Ishikawa (cell line): ENCODE data around the gene HARBI1.

Experiments
- CEBPB ChIP-seq: IDR thresholded peaks from 2 replicates; pipeline ENCODE4 v1.6.1; 2012
- CREB1 ChIP-seq: IDR thresholded peaks from 2 replicates; pipeline ENCODE4 v1.6.1; 2012; ENCODE audit warnings: low read depth
- EGR1 ChIP-seq: IDR thresholded peaks from 2 replicates; pipeline ENCODE4 v1.6.1; 2012
- EP300 ChIP-seq: IDR thresholded peaks from 2 replicates; pipeline ENCODE4 v1.6.1; 2012; ENCODE audit warnings: borderline replicate concordance
- FOXM1 ChIP-seq: IDR thresholded peaks from 2 replicates; pipeline ENCODE4 v1.6.1; 2012; ENCODE audit warnings: low read depth, borderline replicate concordance
- NFIC ChIP-seq: IDR thresholded peaks from 2 replicates; pipeline ENCODE4 v1.6.1; 2012
- RAD21 ChIP-seq: IDR thresholded peaks from 2 replicates; pipeline ENCODE4 v1.6.1; 2012; ENCODE audit warnings: low read depth
- TAF1 ChIP-seq: IDR thresholded peaks from 2 replicates; pipeline ENCODE4 v1.6.1; 2012; ENCODE audit warnings: low read depth, mild to moderate bottlenecking
- TCF12 ChIP-seq: IDR thresholded peaks from 2 replicates; pipeline ENCODE4 v1.6.1; 2012; ENCODE audit warnings: low read depth
- TEAD4 ChIP-seq: IDR thresholded peaks from 2 replicates; pipeline ENCODE4 v1.6.1; 2012
- YY1 ChIP-seq: IDR thresholded peaks from 2 replicates; pipeline ENCODE4 v1.6.1; 2012; ENCODE audit warnings: low read depth
- ZBTB7A ChIP-seq: IDR thresholded peaks from 2 replicates; pipeline ENCODE4 v1.6.1; 2012; ENCODE audit warnings: low read depth
- TF ChIP-seq, protein P1 (sequence below): IDR thresholded peaks from 2 replicates; pipeline ENCODE4 v1.6.1; 2012
- TF ChIP-seq, protein P2 (sequence below): IDR thresholded peaks from 2 replicates; pipeline ENCODE4 v1.6.1; 2012; ENCODE audit warnings: low read depth, mild to moderate bottlenecking
- TF ChIP-seq, protein P3 (sequence below): IDR thresholded peaks from 2 replicates; pipeline ENCODE4 v1.6.1; 2012

Gene HARBI1

DNA sequence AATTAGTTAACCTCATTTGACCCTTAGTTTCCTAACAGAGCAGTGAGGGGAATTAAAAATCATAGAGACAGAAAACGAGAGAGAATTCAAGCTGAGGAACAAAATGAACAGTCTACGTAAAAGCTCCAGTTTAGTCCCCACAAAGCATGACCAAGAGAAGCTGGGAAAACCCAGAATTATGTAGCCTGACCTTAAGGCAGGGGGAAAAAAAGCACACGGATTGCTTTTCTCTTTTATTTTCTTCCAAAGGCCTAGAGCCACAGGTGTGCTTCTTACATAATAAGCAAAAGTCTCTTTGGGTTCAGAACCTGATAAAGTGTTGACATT is 22.7 kb downstream of the HARBI1 start:
- TF ChIP-seq TAF1 (no peak), FOXM1 (no peak), TEAD4 (no peak), CEBPB (no peak), YY1 (no peak), NFIC (no peak), ZBTB7A (no peak), TCF12 (no peak), RAD21 (no peak), EGR1 (no peak), EP300 (no peak)
- TF ChIP-seq, protein P1, sequence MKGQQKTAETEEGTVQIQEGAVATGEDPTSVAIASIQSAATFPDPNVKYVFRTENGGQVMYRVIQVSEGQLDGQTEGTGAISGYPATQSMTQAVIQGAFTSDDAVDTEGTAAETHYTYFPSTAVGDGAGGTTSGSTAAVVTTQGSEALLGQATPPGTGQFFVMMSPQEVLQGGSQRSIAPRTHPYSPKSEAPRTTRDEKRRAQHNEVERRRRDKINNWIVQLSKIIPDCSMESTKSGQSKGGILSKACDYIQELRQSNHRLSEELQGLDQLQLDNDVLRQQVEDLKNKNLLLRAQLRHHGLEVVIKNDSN, result no peak
- TF ChIP-seq, protein P2, sequence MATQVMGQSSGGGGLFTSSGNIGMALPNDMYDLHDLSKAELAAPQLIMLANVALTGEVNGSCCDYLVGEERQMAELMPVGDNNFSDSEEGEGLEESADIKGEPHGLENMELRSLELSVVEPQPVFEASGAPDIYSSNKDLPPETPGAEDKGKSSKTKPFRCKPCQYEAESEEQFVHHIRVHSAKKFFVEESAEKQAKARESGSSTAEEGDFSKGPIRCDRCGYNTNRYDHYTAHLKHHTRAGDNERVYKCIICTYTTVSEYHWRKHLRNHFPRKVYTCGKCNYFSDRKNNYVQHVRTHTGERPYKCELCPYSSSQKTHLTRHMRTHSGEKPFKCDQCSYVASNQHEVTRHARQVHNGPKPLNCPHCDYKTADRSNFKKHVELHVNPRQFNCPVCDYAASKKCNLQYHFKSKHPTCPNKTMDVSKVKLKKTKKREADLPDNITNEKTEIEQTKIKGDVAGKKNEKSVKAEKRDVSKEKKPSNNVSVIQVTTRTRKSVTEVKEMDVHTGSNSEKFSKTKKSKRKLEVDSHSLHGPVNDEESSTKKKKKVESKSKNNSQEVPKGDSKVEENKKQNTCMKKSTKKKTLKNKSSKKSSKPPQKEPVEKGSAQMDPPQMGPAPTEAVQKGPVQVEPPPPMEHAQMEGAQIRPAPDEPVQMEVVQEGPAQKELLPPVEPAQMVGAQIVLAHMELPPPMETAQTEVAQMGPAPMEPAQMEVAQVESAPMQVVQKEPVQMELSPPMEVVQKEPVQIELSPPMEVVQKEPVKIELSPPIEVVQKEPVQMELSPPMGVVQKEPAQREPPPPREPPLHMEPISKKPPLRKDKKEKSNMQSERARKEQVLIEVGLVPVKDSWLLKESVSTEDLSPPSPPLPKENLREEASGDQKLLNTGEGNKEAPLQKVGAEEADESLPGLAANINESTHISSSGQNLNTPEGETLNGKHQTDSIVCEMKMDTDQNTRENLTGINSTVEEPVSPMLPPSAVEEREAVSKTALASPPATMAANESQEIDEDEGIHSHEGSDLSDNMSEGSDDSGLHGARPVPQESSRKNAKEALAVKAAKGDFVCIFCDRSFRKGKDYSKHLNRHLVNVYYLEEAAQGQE, result no peak
- TF ChIP-seq, protein P3, sequence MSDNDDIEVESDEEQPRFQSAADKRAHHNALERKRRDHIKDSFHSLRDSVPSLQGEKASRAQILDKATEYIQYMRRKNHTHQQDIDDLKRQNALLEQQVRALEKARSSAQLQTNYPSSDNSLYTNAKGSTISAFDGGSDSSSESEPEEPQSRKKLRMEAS, result no peak

DNA sequence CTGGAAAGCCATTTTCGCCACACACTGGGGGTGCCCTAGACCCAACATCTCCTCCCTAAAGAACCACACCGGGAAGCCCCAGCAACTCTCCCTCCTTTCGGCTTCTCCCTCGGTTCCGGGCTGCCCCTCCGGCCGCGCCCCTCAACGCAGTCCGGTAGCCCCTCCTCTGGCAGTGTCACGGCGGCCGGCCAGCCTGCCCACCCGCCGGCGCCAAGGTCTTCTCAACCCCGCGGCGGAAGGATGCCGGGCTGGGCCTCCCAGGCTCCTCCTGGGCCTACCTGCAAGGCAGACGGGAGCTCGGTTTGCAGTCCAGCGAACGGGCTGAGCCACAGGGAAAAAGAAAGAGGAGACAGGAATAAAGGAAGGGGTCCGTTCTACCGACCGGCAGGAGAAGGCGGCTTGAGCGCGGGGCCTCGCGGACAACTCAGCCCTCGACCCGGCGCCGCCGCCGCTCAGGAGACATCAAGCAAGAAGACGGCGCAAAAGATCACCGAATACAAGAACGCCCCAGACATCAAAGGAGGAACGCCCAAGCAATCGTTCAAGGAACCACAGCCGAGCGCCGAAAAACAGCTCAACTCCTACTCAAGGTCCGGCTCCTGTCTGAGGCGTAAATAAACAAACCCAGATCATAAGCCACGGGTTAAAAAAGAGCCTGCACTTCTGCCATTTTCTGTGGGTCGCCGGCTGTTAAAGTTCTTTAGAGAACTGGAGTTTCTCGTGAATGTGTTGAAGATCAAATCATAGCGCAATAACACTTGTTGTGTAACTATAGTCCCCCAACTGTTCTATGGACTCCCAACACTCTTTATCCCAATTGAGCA is 23.3 kb downstream of the HARBI1 start, which contains the start of gene AMBRA1:
TSS of gene AMBRA1 (minus strand) at position 474 of the 824 bp plus-strand sequence. CDS start 45,643 bp downstream, outside the sequence.
- no peak for TF ChIP-seq CEBPB
- no peak for TF ChIP-seq EGR1
- peak; percentile 38; the same call in 1 of the 2 replicates for TF ChIP-seq TCF12
- TF ChIP-seq YY1, result peak; percentile 84
- TF ChIP-seq, protein P2, result no peak
- TF ChIP-seq RAD21, result no peak
- TF ChIP-seq, protein P1, result no peak
- TF ChIP-seq ZBTB7A, result peak; percentile 60; the same call in 1 of the 2 replicates
- TF ChIP-seq TEAD4, result no peak
- peak; percentile 60 for TF ChIP-seq TAF1
- TF ChIP-seq NFIC, result no peak
- no peak; the same call in 1 of the 2 replicates for TF ChIP-seq EP300
- TF ChIP-seq, protein P3, result peak; percentile 77
- TF ChIP-seq FOXM1, result 0 out of 2 replicates have a peak, but pooled peaks have one; percentile 11
- TF ChIP-seq CREB1, result no peak; the same call in 1 of the 2 replicates

DNA sequence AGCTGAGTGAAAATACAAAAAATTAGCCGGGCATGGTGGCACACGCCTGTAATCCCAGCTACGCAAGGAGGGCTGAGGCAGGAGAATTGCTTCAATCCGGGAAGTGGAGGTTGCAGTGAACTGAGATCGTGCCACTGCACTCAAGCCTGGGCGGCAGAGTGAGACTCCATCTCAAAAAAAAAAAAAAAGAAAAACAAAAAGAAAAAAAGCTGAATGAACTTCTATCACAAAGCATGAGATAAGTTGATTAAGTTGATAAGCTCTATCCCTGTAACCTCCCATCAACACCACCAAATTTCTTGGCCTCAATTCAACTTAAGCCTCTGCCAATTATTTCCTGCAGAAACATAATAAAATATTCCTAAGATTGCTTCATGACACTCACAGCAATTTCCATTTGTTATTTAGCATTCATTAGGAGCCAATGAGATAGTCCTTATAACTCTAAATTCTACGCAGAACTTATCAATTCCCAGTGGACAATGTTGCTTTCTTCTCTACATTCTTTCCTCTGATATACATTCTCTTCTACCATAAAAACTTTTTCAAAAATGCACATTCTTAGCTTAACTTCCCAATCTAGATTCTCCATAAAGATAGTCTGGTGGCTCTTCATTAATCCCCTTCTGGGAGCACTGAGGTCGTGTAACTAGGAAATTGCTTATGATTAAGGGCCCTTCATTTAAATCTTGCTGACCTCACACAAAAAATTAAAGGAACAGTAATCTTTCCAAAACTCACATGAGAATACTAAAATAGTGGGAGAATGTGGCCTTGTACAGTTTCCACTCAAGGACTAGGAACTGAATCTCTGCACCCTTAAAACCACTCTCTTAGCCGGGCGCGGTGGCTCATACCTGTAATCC is 26.1 kb downstream of the HARBI1 start:
- TF ChIP-seq EP300, result no peak
- TF ChIP-seq, protein P2, result no peak
- TF ChIP-seq YY1, result no peak
- no peak for TF ChIP-seq ZBTB7A
- no peak for TF ChIP-seq RAD21
- TF ChIP-seq CREB1, result no peak
- TF ChIP-seq CEBPB, result no peak
- TF ChIP-seq TEAD4, result no peak
- no peak for TF ChIP-seq TAF1
- TF ChIP-seq EGR1, result no peak
- no peak for TF ChIP-seq TCF12
- TF ChIP-seq, protein P3, result no peak
- TF ChIP-seq, protein P1, result no peak
- no peak for TF ChIP-seq FOXM1
- TF ChIP-seq NFIC, result no peak
